Measurements from ENCODE around the gene MRPS27. TPM values are rescaled to one million over a fixed set of nuclear protein-coding genes. Genes with fewer than 3 reads are reported as not detected.

MRPS27 gene
- total RNA-seq, 1 donor from 2014 or later: 56.0 TPM

GRCh38 chr5:72183101-72183520 lies 136.9 kb downstream of the MRPS27 start:
- peaks cover 22% of the 10 kb centered on the region for H3K4me1 Mint-ChIP-seq
- H3K4me3 Mint-ChIP-seq: no peak overlapping the region
- no peak for DNase-seq (ENCODE audit: low spot score in 2 of 2, unreplicated experiment in 2 of 2)
- H3K27ac Mint-ChIP-seq: no peak overlapping the region
- H3K27me3 Mint-ChIP-seq (ENCODE audit: low read depth): no peaks in the 10 kb centered on the region
- H3K36me3 Mint-ChIP-seq: peaks cover 2% of the 10 kb centered on the region
- TF ChIP-seq CTCF (IDR thresholded peaks at IDR 0.05; ENCODE audit: unreplicated experiment): no peak
- no peaks in the 10 kb centered on the region for H3K9me3 Mint-ChIP-seq

GRCh38 chr5:72182686-72183085 lies 137.4 kb downstream of the MRPS27 start:
- no peaks in the 10 kb centered on the region for H3K36me3 Mint-ChIP-seq
- no peak overlapping the region for H3K27ac Mint-ChIP-seq
- H3K4me1 Mint-ChIP-seq: peaks cover 22% of the 10 kb centered on the region

GRCh38 chr5:72180925-72181324 lies 139.1 kb downstream of the MRPS27 start:
- Mint-ChIP-seq H3K4me3 (no peak overlapping the region), H3K27ac (no peak overlapping the region), H3K36me3 (no peaks in the 10 kb centered on the region), H3K27me3 (ENCODE audit: low read depth) (no peaks in the 10 kb centered on the region), H3K9me3 (no peaks in the 10 kb centered on the region), H3K4me1 (peaks cover 7% of the 10 kb centered on the region)
- no peak for TF ChIP-seq CTCF (IDR thresholded peaks at IDR 0.05; ENCODE audit: unreplicated experiment)
- no peak for DNase-seq (ENCODE audit: low spot score in 2 of 2, unreplicated experiment in 2 of 2)

More at GRCh38 chr5:72182686-72183085, 137.4 kb downstream of the MRPS27 start:
- TF ChIP-seq CTCF (IDR thresholded peaks at IDR 0.05; ENCODE audit: unreplicated experiment): no peak
- no peaks in the 10 kb centered on the region for H3K9me3 Mint-ChIP-seq
- DNase-seq (ENCODE audit: low spot score in 2 of 2, unreplicated experiment in 2 of 2): no peak
- no peak overlapping the region for H3K4me3 Mint-ChIP-seq
- no peaks in the 10 kb centered on the region for H3K27me3 Mint-ChIP-seq (ENCODE audit: low read depth)

- TF ChIP-seq CTCF (IDR thresholded peaks at IDR 0.05; ENCODE audit: unreplicated experiment): no peak
- Mint-ChIP-seq H3K36me3 (peaks cover 3% of the 10 kb centered on the region), H3K4me1 (no peaks in the 10 kb centered on the region), H3K27me3 (ENCODE audit: low read depth) (no peaks in the 10 kb centered on the region), H3K27ac (no peak overlapping the region), H3K9me3 (no peaks in the 10 kb centered on the region), H3K4me3 (no peak overlapping the region)
- no peak for DNase-seq (ENCODE audit: low spot score in 2 of 2, unreplicated experiment in 2 of 2)
Observed at GRCh38 chr5:72179816-72180440, 140.1 kb downstream of the MRPS27 start.

- Mint-ChIP-seq H3K4me3 (no peak overlapping the region), H3K27ac (no peak overlapping the region), H3K27me3 (ENCODE audit: low read depth) (no peaks in the 10 kb centered on the region), H3K36me3 (peaks cover 3% of the 10 kb centered on the region), H3K4me1 (no peaks in the 10 kb centered on the region), H3K9me3 (no peaks in the 10 kb centered on the region)
- TF ChIP-seq CTCF (IDR thresholded peaks at IDR 0.05; ENCODE audit: unreplicated experiment): no peak
- no peak for DNase-seq (ENCODE audit: low spot score in 2 of 2, unreplicated experiment in 2 of 2)
Observed at GRCh38 chr5:72179028-72179815, 140.8 kb downstream of the MRPS27 start.
